DMS153 (cell line): ENCODE results near the gene COLEC12.

Experiments used
- DNase-seq: peaks from one replicate; lab custom pipeline; 2025; lab: John Stamatoyannopoulos, UW

The COLEC12 gene

GRCh38 chr18:438571-438970 lies 61.9 kb downstream of the COLEC12 start:
- no peak for DNase-seq

GRCh38 chr18:435940-436339 lies 64.6 kb downstream of the COLEC12 start:
- no peak for DNase-seq

- DNase-seq = no peak
These were observed 66.1 kb downstream of the COLEC12 start for GRCh38 chr18:434410-434809.

GRCh38 chr18:433960-434359 lies 66.5 kb downstream of the COLEC12 start:
- no peak for DNase-seq

- no peak for DNase-seq
These were observed 67.2 kb downstream of the COLEC12 start for GRCh38 chr18:433298-433697.

- DNase-seq = no peak
These were observed 67.7 kb downstream of the COLEC12 start for GRCh38 chr18:432791-433190.

GRCh38 chr18:429030-429429 lies 71.5 kb downstream of the COLEC12 start:
- DNase-seq = no peak

- no peak for DNase-seq
These were observed 73.5 kb downstream of the COLEC12 start for GRCh38 chr18:427005-427404.

- DNase-seq = no peak
These were observed 75.3 kb downstream of the COLEC12 start for GRCh38 chr18:425106-425745.

- DNase-seq = no peak
These were observed 75.8 kb downstream of the COLEC12 start for GRCh38 chr18:424668-425067.

GRCh38 chr18:424071-424661 lies 76.3 kb downstream of the COLEC12 start:
- DNase-seq = no peak

- DNase-seq = no peak
These were observed 77.5 kb downstream of the COLEC12 start for GRCh38 chr18:422966-423365.

- DNase-seq = no peak
These were observed 79.0 kb downstream of the COLEC12 start for GRCh38 chr18:421247-422155.

GRCh38 chr18:420661-421246 lies 79.7 kb downstream of the COLEC12 start:
- no peak for DNase-seq

GRCh38 chr18:419541-420175 lies 80.8 kb downstream of the COLEC12 start:
- DNase-seq = no peak

GRCh38 chr18:417495-417894 lies 83.0 kb downstream of the COLEC12 start:
- DNase-seq = no peak

GRCh38 chr18:416930-417329 lies 83.6 kb downstream of the COLEC12 start:
- no peak for DNase-seq

- DNase-seq = no peak
These were observed 84.6 kb downstream of the COLEC12 start for GRCh38 chr18:415617-416612.

GRCh38 chr18:415047-415446 lies 85.5 kb downstream of the COLEC12 start:
- no peak for DNase-seq

GRCh38 chr18:413233-413632 lies 87.3 kb downstream of the COLEC12 start:
- DNase-seq = no peak

- DNase-seq = no peak
These were observed 90.5 kb downstream of the COLEC12 start for GRCh38 chr18:410047-410455.
